ENCODE data around the gene NAT9.

Gene NAT9

DNA sequence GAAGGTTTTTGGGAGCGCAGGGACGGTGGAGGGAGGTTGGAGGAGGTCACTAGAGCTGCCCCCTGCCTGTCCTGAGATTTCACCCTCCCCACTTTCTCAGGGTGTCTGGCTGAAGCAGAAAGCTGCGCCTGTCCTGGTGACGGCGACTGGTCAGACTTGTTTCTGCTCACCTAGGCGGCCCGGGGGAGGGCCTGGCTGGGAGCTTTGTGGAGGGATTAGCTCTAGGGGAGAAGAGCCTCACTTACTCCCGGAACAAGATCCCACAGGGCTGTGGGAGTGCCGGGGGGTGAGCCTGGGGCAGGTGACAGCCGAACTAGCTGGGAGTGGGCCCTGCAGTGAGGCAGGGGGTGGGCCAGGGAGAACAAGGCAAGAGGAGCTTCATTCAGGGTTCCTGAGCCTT is 16.2 kb downstream of the NAT9 start:
- no peak for DNase-seq

DNA sequence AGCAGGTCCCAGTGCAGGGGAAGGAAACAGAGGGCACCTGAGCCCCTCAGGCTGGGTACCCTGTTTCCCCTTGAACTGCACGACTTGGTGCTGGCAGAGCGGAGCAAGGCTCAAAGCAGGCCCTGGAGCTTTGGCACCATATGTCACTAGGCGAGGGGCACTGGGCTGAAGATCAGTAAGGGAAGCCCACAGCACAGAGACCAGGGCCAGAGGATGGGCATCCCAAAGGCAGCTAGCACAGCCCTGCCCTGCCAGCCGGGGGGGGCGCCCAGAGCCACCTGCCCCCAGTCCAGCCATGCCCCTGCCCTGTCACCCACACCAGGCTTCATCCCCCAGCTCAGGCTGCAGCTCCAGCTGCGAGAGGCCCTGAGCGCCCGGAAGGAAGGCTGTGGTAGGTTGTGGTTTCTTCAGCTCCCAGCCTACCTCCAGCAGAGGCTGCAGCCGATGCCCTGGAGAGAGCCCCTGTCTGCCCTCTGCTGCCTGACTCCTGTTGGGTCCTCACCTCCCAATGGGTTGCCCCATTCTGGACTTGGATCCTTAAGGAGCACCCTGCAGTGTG is 16.8 kb downstream of the NAT9 start:
- DNase-seq, result no peak

DNA sequence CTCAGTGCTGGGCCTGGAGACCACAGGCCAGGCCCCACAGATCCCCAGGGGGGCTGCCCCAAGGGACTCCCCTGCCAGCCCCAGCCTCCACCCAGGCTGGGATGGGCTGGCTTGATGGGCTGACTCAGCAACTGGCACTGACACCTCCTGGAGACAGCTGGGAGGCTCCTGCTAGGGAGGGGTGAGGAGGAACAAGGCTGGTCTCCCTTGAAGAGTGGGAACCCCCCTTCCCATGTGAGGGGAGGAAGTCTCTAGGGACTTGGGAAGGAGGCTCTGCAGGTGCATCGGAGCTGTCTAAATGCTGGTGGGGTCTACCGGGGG is 17.3 kb downstream of the NAT9 start:
- no peak for DNase-seq

DNA sequence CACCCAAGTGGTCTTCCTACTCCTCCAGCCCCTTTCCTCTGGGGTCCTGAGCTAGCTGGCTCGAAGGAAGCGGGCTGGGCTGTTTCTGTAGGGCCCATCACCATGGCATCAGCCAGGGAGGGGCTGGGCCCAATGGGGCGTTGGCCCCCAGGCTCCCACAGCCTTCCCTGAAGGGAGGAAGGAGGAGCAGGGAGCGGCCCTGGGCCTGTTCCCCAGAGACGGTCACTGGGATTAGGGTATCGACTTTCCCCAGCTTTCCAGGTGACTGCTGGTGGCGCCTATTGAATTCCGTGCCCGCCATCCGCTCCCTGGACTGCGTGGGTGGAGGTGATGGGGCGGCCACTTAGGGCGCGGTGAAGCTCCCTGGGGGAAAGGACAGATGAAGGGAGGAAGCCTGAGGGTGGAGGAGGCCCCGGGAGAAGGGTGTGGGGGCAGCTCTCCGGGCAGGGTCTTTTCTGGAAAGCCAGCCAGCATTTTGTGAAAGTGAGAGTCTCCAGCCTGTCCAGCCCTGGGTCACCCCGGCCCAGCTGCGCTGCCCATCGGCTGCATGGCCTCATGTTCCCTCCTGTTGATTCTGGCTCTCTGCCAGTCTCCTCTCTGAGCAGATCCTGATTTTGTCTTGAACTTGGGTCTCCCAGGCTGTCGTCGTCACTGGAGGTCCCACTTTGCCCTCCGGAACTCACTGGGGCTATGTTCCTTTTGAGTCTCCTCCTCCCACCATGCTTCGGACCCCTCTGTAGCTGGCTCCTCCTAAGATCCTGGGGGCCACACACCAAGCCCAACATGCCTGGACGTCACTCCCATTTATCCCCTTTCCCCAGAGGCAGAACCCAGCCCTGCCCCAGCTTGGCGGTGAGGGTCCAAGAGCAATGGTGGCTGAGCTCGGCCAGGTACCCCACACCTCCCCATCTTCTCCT is 18.0 kb downstream of the NAT9 start:
- no peak for DNase-seq

DNA sequence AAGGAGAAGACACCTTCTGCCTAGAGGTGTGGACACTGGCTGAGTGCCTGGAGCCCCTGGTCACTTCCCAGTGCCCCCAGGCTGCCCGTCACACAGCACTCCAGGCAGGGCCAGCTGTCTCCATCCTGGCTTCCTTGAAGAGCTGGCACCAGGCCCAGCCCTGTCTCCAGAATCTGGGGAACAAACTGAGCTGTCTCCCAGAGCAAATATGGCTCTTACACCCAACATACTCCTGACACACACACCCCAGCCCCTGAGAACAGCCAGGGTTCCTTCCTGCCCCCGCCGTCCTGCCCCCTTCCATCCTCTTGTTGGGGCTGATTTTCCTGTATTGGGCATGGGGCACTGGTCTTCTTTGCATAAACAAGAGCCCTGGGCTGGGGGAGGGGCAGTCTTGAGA is 18.6 kb downstream of the NAT9 start:
- DNase-seq, result no peak

DNA sequence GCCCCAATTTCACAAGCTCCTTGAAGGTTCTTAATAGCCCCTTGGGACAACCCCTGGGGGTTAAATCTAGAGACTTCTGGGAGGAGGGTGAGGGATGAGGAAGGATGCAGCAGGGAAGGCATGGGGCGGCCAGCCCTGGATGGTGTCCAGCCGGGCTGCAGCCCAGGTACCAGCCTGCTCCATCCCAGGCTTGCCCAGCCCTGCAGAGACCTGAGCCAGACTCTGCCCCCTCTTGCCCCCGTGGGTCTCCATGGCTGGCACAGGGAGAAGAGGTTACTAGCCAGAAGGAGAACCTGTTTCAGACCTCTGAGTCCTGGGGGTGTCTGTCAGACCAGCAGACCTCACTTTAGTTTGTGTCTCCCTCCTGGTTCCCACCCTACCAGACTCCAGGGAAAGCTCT is 19.3 kb downstream of the NAT9 start:
- no peak for DNase-seq

DNA sequence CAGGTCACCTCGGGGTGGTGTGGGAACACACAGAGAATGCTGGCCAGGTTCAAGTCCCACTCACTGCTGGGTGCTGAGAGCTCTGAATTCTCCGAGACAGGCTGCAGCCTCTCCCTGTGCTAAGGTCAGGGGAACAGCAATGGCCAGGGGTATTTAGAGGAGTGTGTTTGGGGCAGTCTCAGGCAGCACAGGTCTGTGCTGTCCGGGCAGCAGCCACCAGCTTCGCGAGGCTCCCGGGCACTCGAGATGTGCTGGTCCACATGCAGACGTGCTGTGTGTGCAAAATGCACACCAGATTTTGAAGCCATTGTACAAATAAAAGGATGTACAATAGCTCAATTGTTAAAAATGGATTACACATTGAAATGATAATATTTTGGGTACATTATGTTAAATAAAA is 20.6 kb downstream of the NAT9 start:
- no peak for DNase-seq

DNA sequence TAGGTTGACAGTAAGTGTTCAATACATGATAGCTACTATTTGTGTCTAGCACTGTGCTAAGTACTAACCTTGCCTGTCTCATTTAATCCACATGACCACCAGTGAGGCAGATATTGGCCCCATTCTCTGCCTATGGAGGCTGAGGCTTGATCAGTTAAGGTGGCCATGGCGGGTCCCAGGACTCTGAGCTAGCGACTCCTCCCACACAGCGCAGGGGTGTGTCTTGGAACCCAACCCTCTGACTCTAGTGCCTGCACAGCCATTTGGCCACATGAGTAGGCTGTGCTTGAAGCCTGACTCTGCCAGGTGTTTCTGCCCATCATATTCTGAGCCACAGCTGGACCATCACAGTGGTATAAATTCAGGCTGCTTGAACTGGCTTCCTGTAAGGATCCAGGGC is 21.3 kb downstream of the NAT9 start:
- no peak for DNase-seq

DNA sequence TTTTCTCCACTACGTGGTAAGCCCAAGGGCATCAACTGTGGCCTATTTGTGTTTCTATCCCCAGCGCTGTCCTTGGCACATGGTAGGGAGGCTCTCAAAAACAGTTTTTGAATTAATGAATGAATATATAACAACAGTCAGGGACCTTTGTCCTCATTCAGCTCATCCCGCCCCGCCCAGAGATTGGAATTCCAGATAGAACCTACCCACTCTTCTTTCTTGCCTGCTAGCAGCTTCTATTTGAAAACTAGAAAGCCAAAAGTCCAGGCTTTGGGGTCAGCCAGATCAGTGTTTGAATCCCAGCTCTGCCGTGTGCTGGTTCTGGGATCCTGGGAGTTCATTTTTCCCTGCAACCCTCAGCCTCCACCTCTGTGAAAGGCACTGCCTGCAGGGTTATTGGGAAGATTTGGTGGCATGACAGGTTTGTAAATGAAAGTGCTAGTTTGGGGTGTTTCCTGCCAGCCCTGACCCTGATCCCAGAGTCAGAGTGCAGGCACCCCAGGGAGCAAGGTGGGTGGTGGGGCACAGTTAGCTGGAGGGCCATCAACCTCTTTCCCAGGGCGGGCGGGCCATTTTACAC is 23.2 kb downstream of the NAT9 start:
- no peak for DNase-seq

DNA sequence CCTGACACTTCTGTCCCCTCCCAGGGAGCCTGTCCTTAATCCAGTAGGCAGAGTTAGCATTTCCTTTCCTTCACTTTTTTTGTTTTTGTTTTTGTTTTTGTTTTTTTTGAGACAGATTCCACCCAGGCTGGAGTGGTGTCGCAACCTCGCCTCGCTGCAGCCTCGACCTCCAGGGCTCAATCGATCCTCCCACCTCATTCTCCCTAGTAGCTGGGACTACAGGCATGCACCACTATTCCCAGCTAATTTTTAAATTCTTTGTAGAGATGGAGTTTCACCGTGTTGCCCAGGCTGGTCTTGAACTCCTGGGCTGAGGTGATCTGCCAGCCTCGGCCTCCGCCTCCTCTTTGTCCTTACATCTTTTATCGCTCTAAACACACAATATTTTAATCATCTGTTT is 23.7 kb downstream of the NAT9 start:
- no peak for DNase-seq

DNA sequence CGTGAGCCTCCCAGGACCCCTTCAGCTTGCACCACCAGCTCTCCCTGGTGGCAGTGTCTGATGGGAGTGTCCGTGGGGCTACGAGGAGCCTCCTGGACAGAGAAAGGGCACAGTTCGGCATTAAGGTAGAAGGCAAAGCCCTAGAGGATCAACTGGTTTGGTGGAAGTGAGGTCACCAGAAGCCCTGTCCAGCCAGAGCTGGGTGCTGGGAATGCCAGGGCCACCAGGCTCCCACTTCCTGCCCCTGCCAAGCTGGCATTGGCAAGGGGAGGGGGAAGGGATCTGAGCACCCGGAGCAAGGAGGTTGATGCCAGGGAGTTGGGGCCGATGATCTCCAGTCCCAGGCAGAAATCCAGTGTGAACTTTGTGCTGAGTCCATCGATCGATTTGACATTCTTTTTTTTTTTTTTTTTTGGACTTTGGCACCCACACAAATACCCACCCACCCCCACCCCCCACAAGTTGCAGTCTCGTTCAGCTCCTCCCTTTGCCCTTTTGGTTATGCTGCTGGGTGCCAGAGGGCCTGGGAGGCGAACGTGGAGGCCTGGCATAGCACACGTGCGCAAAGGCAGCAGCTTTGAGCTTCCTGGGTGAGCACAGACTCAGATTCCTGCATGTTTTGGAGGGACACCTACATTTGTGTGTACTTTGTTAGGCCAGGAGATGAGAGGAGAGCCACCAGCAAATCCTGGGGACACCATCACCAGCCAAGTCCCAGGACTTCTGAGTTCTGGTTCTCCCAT is 25.6 kb downstream of the NAT9 start:
- DNase-seq, result no peak

DNA sequence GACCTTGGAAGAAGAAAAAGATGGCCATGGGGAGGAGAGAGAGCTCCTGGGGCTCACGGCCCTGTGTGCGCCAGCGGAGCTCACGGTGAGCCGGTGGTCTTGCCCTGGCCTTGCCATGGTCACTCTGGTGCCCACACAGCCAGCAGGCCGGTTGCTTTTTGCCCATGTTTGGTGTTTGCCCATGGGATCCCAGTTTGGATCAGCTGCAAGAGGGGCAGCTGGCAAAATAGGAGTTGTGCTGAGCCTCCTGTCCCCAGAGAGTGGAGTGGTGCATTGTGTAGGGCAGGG is 26.2 kb downstream of the NAT9 start:
- no peak for DNase-seq

DNA sequence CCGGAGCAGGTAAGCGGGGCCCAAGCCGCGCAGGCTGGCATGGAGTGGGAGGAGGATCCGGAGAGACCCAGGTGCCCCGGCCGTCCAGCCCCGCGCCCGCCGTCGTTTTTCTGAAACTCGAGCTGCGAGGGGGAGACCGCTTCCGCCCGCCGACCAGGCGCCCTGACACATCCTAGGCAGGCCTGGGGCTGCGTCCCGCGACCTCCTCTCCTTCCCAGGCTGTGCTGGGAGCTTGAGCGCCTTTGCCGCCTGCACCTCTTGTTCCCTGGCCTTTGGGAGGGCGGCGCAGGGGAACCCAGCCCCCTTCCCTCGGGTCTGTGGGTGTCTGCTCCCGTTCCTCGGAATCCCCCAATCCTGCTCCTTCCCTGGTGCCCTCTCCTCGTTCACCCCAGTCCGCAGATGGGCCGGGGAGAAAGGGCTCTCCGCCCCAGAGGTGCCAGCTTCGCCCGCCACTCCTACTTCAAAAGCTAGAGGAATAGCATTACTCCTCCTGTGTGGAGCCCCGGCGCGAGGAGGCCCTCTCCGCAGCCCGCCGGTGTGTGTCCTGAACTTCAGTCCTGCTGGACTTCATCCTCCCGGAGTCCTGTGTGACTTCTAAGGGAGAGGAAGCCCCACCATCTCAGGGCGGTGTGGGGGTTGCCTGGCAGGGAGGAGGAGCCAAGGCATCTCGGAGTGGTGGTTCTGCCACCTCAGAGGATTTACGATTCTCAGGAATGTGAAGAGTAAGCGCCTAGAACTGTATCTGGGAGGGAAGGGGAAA is 26.7 kb downstream of the NAT9 start:
- DNase-seq, result no peak

DNA sequence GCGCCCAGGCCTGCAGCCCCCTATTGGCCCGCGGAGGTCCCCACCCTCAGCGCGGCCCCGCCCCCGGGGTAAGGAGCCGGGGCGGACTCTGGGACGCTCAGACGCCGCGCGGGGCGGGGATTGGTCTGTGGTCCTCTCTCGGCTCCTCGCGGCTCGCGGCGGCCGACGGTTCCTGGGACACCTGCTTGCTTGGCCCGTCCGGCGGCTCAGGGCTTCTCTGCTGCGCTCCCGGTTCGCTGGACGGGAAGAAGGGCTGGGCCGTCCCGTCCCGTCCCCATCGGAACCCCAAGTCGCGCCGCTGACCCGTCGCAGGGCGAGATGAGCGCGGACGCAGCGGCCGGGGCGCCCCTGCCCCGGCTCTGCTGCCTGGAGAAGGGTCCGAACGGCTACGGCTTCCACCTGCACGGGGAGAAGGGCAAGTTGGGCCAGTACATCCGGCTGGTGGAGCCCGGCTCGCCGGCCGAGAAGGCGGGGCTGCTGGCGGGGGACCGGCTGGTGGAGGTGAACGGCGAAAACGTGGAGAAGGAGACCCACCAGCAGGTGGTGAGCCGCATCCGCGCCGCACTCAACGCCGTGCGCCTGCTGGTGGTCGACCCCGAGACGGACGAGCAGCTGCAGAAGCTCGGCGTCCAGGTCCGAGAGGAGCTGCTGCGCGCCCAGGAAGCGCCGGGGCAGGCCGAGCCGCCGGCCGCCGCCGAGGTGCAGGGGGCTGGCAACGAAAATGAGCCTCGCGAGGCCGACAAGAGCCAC is 27.4 kb downstream of the NAT9 start, which contains the start of gene NHERF1:
Gene NHERF1 (plus strand): TSS at position 100 of the 750 bp plus-strand sequence. CDS start 219 bp downstream, at position 319.
- no peak for DNase-seq

DNA sequence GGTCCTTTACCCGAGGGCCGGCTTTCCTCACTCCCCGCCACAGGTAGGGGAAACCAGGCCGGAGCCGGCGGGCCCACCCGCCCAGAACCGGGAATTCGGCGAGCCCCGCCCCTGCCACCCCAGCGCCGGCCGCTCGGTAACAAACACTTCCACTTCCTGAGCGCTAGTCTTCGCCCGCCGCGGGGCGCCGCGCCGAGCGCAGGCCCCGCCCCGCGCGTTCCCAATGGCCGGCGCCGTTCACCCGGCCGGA is 27.9 kb downstream of the NAT9 start:
- peak; percentile 67 for DNase-seq

DNA sequence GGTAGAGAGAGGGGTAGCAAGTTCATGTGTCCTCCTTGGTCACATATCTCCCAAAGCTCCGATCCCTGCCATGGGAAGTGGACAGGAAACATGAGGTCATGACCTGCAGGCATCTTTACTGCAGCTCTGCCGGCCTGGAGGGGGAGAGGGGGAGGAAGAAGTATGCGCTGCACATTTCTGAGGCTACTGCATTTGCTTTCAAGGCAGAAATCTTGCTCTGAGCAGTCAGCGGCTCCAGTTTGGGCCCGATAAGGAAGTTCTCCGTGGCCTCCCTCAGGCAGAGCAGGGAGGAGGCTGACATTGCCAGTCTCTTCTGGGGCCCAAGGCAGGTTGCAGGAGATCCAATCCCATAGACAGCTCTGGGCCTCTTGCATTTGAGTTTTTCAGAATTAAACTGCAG is 29.2 kb downstream of the NAT9 start:
- no peak for DNase-seq

DNA sequence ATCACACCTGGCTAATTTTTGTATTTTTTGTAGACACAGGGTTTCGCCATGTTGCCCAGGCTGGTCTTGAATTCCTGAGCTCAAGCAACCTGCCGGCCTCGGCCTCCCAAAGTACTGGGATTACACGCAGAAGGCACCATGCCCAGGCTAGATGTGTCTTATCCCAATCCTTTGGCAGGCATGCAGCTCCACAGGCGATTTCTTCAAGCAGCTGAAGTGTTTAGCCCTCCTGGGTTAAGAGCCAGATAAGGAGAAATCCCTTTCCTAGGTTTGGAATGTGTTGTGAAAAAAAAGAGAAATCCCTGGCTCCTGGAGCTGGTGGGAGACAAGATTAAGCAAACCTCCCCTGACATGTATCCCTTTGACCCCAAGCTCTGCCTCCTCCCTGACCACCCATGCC is 29.8 kb downstream of the NAT9 start:
- no peak for DNase-seq

DNA sequence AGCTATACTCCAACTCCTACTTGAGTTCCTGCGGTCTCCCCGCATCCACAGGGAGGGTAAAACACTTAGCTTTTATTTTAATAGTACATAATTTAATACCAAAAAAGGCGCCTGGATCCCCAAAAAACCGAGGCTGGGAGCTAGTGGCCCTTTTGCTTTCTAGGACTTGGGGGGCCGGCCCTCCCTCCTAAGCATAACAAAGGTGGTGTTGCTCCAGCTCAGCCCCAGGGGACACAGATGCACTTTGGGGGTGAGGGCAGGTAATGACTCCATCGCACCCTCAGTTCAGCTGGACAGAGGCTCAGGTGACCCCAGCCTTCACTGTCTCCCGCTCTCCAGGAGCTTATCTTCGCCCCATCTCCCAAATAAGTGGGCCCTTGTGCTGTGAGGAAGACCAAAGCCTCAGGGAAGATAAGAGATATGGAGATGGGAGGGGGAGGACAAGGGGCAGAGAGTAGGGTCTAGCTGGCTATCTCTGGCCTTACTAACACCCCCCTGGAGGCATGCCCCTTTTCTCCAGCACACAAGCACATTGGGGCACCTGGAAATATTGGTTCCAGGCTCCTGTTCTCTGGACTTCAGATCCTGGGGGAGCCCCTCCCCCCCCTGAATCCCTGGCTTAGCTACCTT is 30.5 kb downstream of the NAT9 start:
- DNase-seq, result no peak

DNA sequence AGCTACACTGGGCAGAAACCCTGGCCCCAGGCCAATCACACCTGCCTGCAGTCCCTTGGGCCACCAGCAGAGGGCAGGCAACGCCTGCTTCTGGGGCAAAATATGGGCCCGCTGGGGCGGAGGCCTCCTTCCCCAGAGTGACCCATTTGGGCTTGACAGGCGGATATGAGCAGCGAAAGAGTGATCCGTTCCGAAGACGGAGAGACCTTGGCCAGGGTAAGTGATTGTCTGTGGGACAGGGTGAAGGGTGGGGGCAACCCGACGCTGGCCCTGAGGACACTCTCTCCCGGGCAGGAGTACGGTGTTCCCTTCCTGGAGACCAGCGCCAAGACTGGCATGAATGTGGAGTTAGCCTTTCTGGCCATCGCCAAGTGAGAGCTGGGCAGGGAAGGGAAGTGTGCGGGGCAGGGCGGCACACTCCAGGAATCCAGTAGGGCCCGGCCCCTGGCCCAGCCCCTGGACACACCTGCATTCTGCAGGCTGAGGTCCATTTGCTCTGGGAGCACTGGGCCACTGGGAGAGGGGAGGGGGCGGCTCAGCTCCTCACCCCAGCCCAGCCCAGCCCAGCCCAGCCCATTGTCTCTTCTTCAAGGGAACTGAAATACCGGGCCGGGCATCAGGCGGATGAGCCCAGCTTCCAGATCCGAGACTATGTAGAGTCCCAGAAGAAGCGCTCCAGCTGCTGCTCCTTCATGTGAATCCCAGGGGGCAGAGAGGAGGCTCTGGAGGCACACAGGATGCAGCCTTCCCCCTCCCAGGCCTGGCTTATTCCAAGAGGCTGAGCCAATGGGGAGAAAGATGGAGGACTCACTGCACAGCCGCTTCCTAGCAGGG is 31.2 kb downstream of the NAT9 start:
- no peak for DNase-seq

DNA sequence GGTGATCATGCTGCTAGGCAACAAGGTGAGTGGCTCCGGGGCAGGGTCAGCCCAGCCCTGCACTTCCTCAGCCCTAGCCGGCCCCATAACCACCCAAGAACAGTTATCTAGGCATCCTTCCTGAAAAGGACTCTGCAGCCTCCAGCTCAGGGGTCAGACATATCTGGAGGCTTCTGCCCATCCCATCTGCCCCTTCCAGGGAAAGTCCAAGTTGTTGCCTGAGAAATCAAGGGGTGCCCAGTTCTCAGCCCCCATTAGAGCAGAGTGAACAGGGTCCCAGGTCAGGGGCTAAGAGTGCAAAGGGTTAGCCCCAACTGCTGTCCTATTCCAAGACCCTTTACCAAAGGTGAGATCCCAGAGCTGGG is 31.8 kb downstream of the NAT9 start:
- DNase-seq, result no peak

DNA sequence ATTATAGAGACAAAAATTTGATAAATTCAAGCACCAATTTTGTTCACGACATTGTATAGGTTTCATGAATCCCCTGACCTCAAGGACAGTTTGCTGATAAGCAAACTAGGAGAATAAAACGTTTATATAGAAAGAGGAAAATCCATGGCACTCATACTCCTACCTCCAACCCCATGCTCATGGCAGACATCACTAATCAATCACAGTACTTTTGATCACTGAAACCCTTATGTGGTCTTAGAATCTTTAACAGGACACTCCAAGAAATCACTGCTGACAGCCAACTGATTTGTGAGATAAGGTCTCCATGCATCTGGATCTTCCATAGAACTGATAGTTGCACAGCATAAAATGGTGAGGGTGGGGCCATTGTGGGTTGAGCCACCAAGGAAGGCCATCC is 32.4 kb downstream of the NAT9 start:
- DNase-seq, result no peak

Data from SIG-M5 (cell line).